SK-N-MC (cell line): ENCODE measurements around the gene TTC7B.

Experiments used
- EZH2 ChIP-seq: fragments of 200-600 bp; sonication (generic); IDR thresholded peaks from one replicate; pipeline ENCODE4 v1.6.1; 2017; ENCODE audit warnings: antibody characterized with exemption
- POLR2AphosphoS5 ChIP-seq: IDR thresholded peaks from 2 replicates; pipeline ENCODE4 v1.6.1; 2012; ENCODE audit warnings: mild to moderate bottlenecking, low read depth, low read length, borderline replicate concordance

- TF ChIP-seq POLR2AphosphoS5 (no peak), EZH2 (no peak)
These were observed 238.5 kb downstream of the TTC7B start for GRCh38 chr14:90577661-90578282.
